MM.1S (cell line): ENCODE results near the gene TRIAP1.

Source experiments
- DNase-seq: peaks from one replicate; pipeline ENCODE4 v3.0.0-alpha.2; 2015
- H2AFZ ChIP-seq: fragments of 300-600 bp; sonication (generic); 2 replicates; pipeline ENCODE4 v1.6.0; 2016; ENCODE audit warnings: antibody characterized with exemption, low read length
- H3F3A ChIP-seq: fragments of 300-600 bp; sonication (generic); 2 replicates; pipeline ENCODE4 v1.6.1; 2016; ENCODE audit warnings: mild to moderate bottlenecking, antibody characterized with exemption, low read length, moderate library complexity, mixed read lengths; ENCODE audit not compliant: insufficient read depth
- H3K27ac ChIP-seq: fragments of 300-600 bp; sonication (generic); 2 replicates; pipeline ENCODE4 v1.5.1; 2016; ENCODE audit warnings: mild to moderate bottlenecking, low read length
- H3K27me3 ChIP-seq: fragments of 300-600 bp; sonication (generic); replicated peaks from 2 replicates; pipeline ENCODE4 v1.6.0; 2016; ENCODE audit warnings: low read length; ENCODE audit not compliant: insufficient read depth
- H3K36me3 ChIP-seq: fragments of 300-600 bp; sonication (generic); replicated peaks from 2 replicates; pipeline ENCODE4 v1.6.1; 2016; ENCODE audit warnings: mild to moderate bottlenecking, low read length, mixed read lengths; ENCODE audit not compliant: insufficient read depth
- H3K4me1 ChIP-seq: fragments of 300-600 bp; sonication (generic); 2 replicates; pipeline ENCODE4 v1.6.1; 2016; ENCODE audit warnings: low read length, mixed read lengths
- H3K4me2 ChIP-seq: fragments of 300-600 bp; sonication (generic); 2 replicates; pipeline ENCODE4 v1.6.0; 2016; ENCODE audit warnings: low read depth, low read length
- H3K4me3 ChIP-seq: fragments of 300-600 bp; sonication (generic); 2 replicates; pipeline ENCODE4 v1.5.1; 2016; ENCODE audit warnings: low read length, mixed read lengths
- H3K79me2 ChIP-seq: fragments of 300-600 bp; sonication (generic); 2 replicates; pipeline ENCODE4 v1.6.1; 2016; ENCODE audit warnings: mixed run types, low read length, mixed read lengths
- H3K9ac ChIP-seq: fragments of 300-600 bp; sonication (generic); 2 replicates; pipeline ENCODE4 v1.6.1; 2016; ENCODE audit warnings: low read length, mixed read lengths
- H3K9me2 ChIP-seq: fragments of 300-600 bp; sonication (generic); replicated peaks from 2 replicates; pipeline ENCODE4 v1.6.1; 2016; ENCODE audit warnings: mild to moderate bottlenecking, low read length, mixed read lengths; ENCODE audit not compliant: insufficient read depth
- H3K9me3 ChIP-seq: fragments of 300-600 bp; sonication (generic); replicated peaks from 2 replicates; pipeline ENCODE4 v1.6.1; 2016; ENCODE audit warnings: mild to moderate bottlenecking, low read length, mixed read lengths; ENCODE audit not compliant: insufficient read depth
- H4K20me1 ChIP-seq: fragments of 300-600 bp; sonication (generic); 2 replicates; pipeline ENCODE4 v1.6.1; 2016; ENCODE audit warnings: mild to moderate bottlenecking, low read length, moderate library complexity, mixed read lengths; ENCODE audit not compliant: insufficient read depth
- CTCF ChIP-seq: fragments of 300-600 bp; sonication (generic); IDR thresholded peaks from 2 replicates; pipeline ENCODE4 v1.5.1; 2016; ENCODE audit warnings: antibody characterized with exemption, low read length, mixed read lengths
- EZH2 ChIP-seq: fragments of 300-600 bp; sonication (generic); optimal IDR thresholded peaks from 2 replicates; pipeline ENCODE3; 2017; ENCODE audit warnings: low read depth, mild to moderate bottlenecking, antibody characterized with exemption, low read length, mixed read lengths
- EZH2phosphoT487 ChIP-seq: fragments of 300-600 bp; sonication (generic); IDR thresholded peaks from 2 replicates; pipeline ENCODE4 v1.6.1; 2018; ENCODE audit warnings: antibody characterized with exemption, low read length

TRIAP1 gene

GRCh38 chr12:120437735-120438494 lies 8.3 kb downstream of the TRIAP1 start, which contains the start of gene COX6A1:
COX6A1 (plus strand) TSS chr12:120438113; CDS start chr12:120438127, 14 bp downstream.
- TF ChIP-seq EZH2phosphoT487 = no peak
- TF ChIP-seq EZH2 = no peak
- TF ChIP-seq CTCF = no peak; the same call in 1 of the 2 replicates
- peak within 1 kb of the TSS; percentile 66; the same call in 1 of the 2 replicates for H3K4me2 ChIP-seq
- peak within 1 kb of the TSS; percentile 38; the same call in 1 of the 2 replicates for H3K27ac ChIP-seq
- H2AFZ ChIP-seq = peak within 1 kb of the TSS; percentile 79
- DNase-seq = peak; percentile 97
- no peaks in the 10 kb centered on the region; the same call in 1 of the 2 replicates for H3F3A ChIP-seq
- H3K4me1 ChIP-seq = 0 out of 2 replicates have a peak, but pooled peaks cover 3% of the 10 kb centered on the region
- H3K36me3 ChIP-seq = no peaks in the 10 kb centered on the region
- H3K27me3 ChIP-seq = no peaks in the 10 kb centered on the region
- H3K9ac ChIP-seq = peak within 1 kb of the TSS; percentile 66; the same call in 1 of the 2 replicates
- H4K20me1 ChIP-seq = no peaks in the 10 kb centered on the region
- no peaks in the 10 kb centered on the region for H3K9me2 ChIP-seq
- no peaks in the 10 kb centered on the region for H3K9me3 ChIP-seq
- H3K79me2 ChIP-seq = peaks cover 39% of the 10 kb centered on the region
- H3K4me3 ChIP-seq = peak within 1 kb of the TSS; percentile 79

- H3F3A ChIP-seq = no peaks in the 10 kb centered on the region; the same call in 1 of the 2 replicates
- H4K20me1 ChIP-seq = no peaks in the 10 kb centered on the region
- no peak overlapping the region for H3K4me2 ChIP-seq
- H2AFZ ChIP-seq = no peak overlapping the region
- TF ChIP-seq CTCF (no peak), EZH2 (no peak), EZH2phosphoT487 (no peak)
- H3K9me2 ChIP-seq = no peaks in the 10 kb centered on the region
- peaks cover under 1% of the 10 kb centered on the region; the same call in 1 of the 2 replicates for H3K79me2 ChIP-seq
- H3K9ac ChIP-seq = no peak overlapping the region
- no peak overlapping the region for H3K27ac ChIP-seq
- no peaks in the 10 kb centered on the region for H3K9me3 ChIP-seq
- H3K27me3 ChIP-seq = no peaks in the 10 kb centered on the region
- no peak for DNase-seq
- no peaks in the 10 kb centered on the region for H3K4me1 ChIP-seq
- H3K36me3 ChIP-seq = no peaks in the 10 kb centered on the region
- no peak overlapping the region for H3K4me3 ChIP-seq
These were observed 13.2 kb downstream of the TRIAP1 start for GRCh38 chr12:120432772-120433525.

GRCh38 chr12:120429368-120429767 lies 16.8 kb downstream of the TRIAP1 start:
- Histone ChIP-seq H3F3A (no peaks in the 10 kb centered on the region), H3K27ac (no peak overlapping the region), H3K27me3 (no peaks in the 10 kb centered on the region), H3K9ac (no peak overlapping the region), H3K36me3 (no peaks in the 10 kb centered on the region), H2AFZ (no peak overlapping the region), H3K4me2 (no peak overlapping the region), H3K9me3 (no peaks in the 10 kb centered on the region), H3K79me2 (no peaks in the 10 kb centered on the region), H3K9me2 (no peaks in the 10 kb centered on the region), H3K4me1 (no peaks in the 10 kb centered on the region), H3K4me3 (no peak overlapping the region), H4K20me1 (no peaks in the 10 kb centered on the region)
- no peak for DNase-seq
- TF ChIP-seq CTCF = no peak
- TF ChIP-seq EZH2 = no peak
- no peak for TF ChIP-seq EZH2phosphoT487
